A673 (cell line): ENCODE measurements around the gene ZP2. TPM values are rescaled to one million over a fixed set of nuclear protein-coding genes. Genes with fewer than 3 reads are reported as not detected.
A peak's percentile ranks its signal among the peaks of the same experiment; 100 is the strongest.
"Not testable (repeated sequence)": the region's sequence is repeated elsewhere in the genome, so short reads cannot be mapped to it uniquely, and the experiment has no call there.

Source experiments
- BruUV-seq: library from RNA; stranded (reverse); fragments of 400-500 nt; replicated peaks from 2 replicates; lab custom pipeline; 2021; lab: Mats Ljungman, UMichigan
- CTCF ChIA-PET: fragments of 300-600 bp; sonication (Branson Sonifier 250); formaldehyde crosslinking; loops from one replicate; lab custom pipeline; 2022; ENCODE audit warnings: antibody characterized with exemption; lab: Charles Lee
- POLR2A ChIA-PET: fragments of 300-600 bp; sonication (Branson Sonifier 250); formaldehyde crosslinking; loops from one replicate; lab custom pipeline; 2022; ENCODE audit warnings: antibody characterized with exemption; ENCODE audit not compliant: low non-redundant PET; lab: Charles Lee
- DNase-seq: peaks from one replicate; pipeline ENCODE4 v3.0.0-alpha.2; 2015; ENCODE audit warnings: low spot score
- H3K27ac ChIP-seq: fragments of 200-600 bp; sonication (generic); 2 replicates; pipeline ENCODE4 v1.5.1; 2016; ENCODE audit warnings: mixed run types, low read depth, mild to moderate bottlenecking, mixed read lengths, antibody characterized with exemption, low read length; ENCODE audit not compliant: poor library complexity, severe bottlenecking
- H3K27me3 ChIP-seq: fragments of 200-600 bp; sonication (generic); replicated peaks from 2 replicates; pipeline ENCODE4 v1.6.1; 2017; ENCODE audit warnings: mixed run types, low read depth, mild to moderate bottlenecking, mixed read lengths, antibody characterized with exemption, low read length; ENCODE audit not compliant: insufficient read depth, poor library complexity
- H3K36me3 ChIP-seq: fragments of 200-600 bp; sonication (generic); 2 replicates; pipeline ENCODE4 v1.6.1; 2016; ENCODE audit warnings: mixed run types, mild to moderate bottlenecking, mixed read lengths, antibody characterized with exemption, low read length; ENCODE audit not compliant: insufficient read depth, poor library complexity, severe bottlenecking
- H3K4me1 ChIP-seq: fragments of 200-600 bp; sonication (generic); 2 replicates; pipeline ENCODE4 v1.6.1; 2017; ENCODE audit warnings: mixed run types, mild to moderate bottlenecking, mixed read lengths, antibody characterized with exemption, low read length; ENCODE audit not compliant: insufficient read depth, poor library complexity, severe bottlenecking
- H3K4me3 ChIP-seq: fragments of 200-600 bp; sonication (generic); 2 replicates; pipeline ENCODE4 v1.5.1; 2016; ENCODE audit warnings: low read depth, mixed run types, mild to moderate bottlenecking, mixed read lengths, low read length; ENCODE audit not compliant: poor library complexity, severe bottlenecking
- H3K9me3 ChIP-seq: fragments of 200-600 bp; sonication (generic); 2 replicates; pipeline ENCODE4 v1.6.1; 2016; ENCODE audit warnings: mixed run types, low read depth, mild to moderate bottlenecking, mixed read lengths, antibody characterized with exemption, low read length; ENCODE audit not compliant: poor library complexity, severe bottlenecking
- CTCF ChIP-seq: fragments of 300-800, 200-600 bp; sonication (generic); conservative IDR thresholded peaks from 2 replicates; pipeline ENCODE4 v1.5.1; 2017; ENCODE audit warnings: low read depth, mild to moderate bottlenecking, antibody characterized with exemption, low read length, moderate library complexity, mixed read lengths
- EZH2 ChIP-seq: fragments of 200-600 bp; sonication (generic); IDR thresholded peaks from 2 replicates; pipeline ENCODE4 v1.6.1; 2017; ENCODE audit warnings: borderline replicate concordance, low read depth, mild to moderate bottlenecking, mixed read lengths, antibody characterized with exemption, low read length; ENCODE audit not compliant: poor library complexity, severe bottlenecking
- intact Hi-C: fragments of 100-400 bp; cut with micrococcal nuclease; formaldehyde crosslinking; loops from one replicate; pipeline ENCODE4 v1.10.0; 2022; ENCODE audit not compliant: unreplicated experiment
- total RNA-seq: library from RNA; stranded (reverse); gene quantifications from 2 replicates; pipeline ENCODE4 v1.2.3, GENCODE V29; 2021

Gene ZP2
- total RNA-seq, 1 experiment from 2014 or later = not detected

- BruUV-seq, H3K36me3 ChIP-seq, H3K4me1 ChIP-seq, intact Hi-C loops, DNase-seq, H3K27ac ChIP-seq, POLR2A ChIA-PET, H3K4me3 ChIP-seq, CTCF ChIA-PET, H3K9me3 ChIP-seq, H3K27me3 ChIP-seq: not testable (repeated sequence)
Measured at GRCh38 chr16:21153124-21153729, 58.1 kb downstream of the ZP2 start.

GRCh38 chr16:21152160-21153030 is 59.0 kb downstream of the ZP2 start:
- intact Hi-C loops, H3K4me1 ChIP-seq, H3K9me3 ChIP-seq, CTCF ChIA-PET, H3K36me3 ChIP-seq, H3K27me3 ChIP-seq, DNase-seq, BruUV-seq, H3K27ac ChIP-seq, H3K4me3 ChIP-seq, POLR2A ChIA-PET: not testable (repeated sequence)

- BruUV-seq = no TSS peak
- ChIA-PET POLR2A (no interaction called here), CTCF (no interaction called here)
- Histone ChIP-seq H3K27ac (no peak within 1 kb of the TSS), H3K27me3 (no peaks in the 10 kb centered on the region), H3K9me3 (no peaks in the 10 kb centered on the region), H3K4me3 (no peak within 1 kb of the TSS), H3K4me1 (no peaks in the 10 kb centered on the region), H3K36me3 (no peaks in the 10 kb centered on the region)
- intact Hi-C loops = no loop called here
- no peak for TF ChIP-seq CTCF
- no peak for TF ChIP-seq EZH2
- peak; percentile 69 for DNase-seq
Measured at GRCh38 chr16:21150375-21151001, 60.9 kb downstream of the ZP2 start, which contains the start of gene DNAH3. Gene DNAH3 (minus strand): TSS chr16:21150846. CDS start chr16:21150319, 527 bp downstream.

Other genes with a start within 250 kb of the ZP2 start
- 0.02 TPM in 1 of 2 replicates, not detected in the other for gene DNAH3, start 60.7 kb downstream of the ZP2 start, total RNA-seq
- 5.9 and 7.0 TPM in 2 replicates for gene LDAF1, start 52.9 kb downstream of the ZP2 start, total RNA-seq
- not detected in 2 replicates for gene ANKS4B, start 22.1 kb upstream of the ZP2 start, total RNA-seq
- not detected in 2 replicates for gene CRYM, start 66.7 kb upstream of the ZP2 start, total RNA-seq